Esophagus muscularis mucosa (tissue), 4 donors: ENCODE data around the gene BCL6B.

Source experiments
- CTCF ChIP-seq, 3 experiments: fragments of 200-600 bp in 2 of 3; fragments of 450-650 bp in 1 of 3; sonication (generic) in 2 of 3; IDR thresholded peaks; one replicate each; pipeline ENCODE4 v1.5.1; 2017 to 2019; ENCODE audit warnings: antibody characterized with exemption in 3 of 3, mild to moderate bottlenecking in 2 of 3, moderate library complexity in 1 of 3
- EP300 ChIP-seq: sonication (generic); formaldehyde crosslinking; IDR thresholded peaks from one replicate; pipeline ENCODE4 v1.6.1; 2017; ENCODE audit warnings: antibody characterized with exemption
- POLR2A ChIP-seq: fragments of 450-650 bp; IDR thresholded peaks from one replicate; pipeline ENCODE4 v1.6.1; 2017; ENCODE audit warnings: antibody characterized with exemption, moderate library complexity, mild to moderate bottlenecking, low read depth
- POLR2AphosphoS5 ChIP-seq, 2 donors: sonication (generic); formaldehyde crosslinking; IDR thresholded peaks; one replicate each; pipeline ENCODE4 v1.6.1; 2017; ENCODE audit warnings: antibody characterized with exemption in 2 of 2

GRCh38 chr17:7014261-7014994 is 8.4 kb upstream of the BCL6B start:
- peak; percentile 61 to 91 (median 84) for TF ChIP-seq CTCF (IDR thresholded peaks at IDR 0.05)
- TF ChIP-seq POLR2A = peak; percentile 79
- peak; percentile 94 to 96 for TF ChIP-seq POLR2AphosphoS5 (IDR thresholded peaks at IDR 0.05)
- TF ChIP-seq EP300 = peak; percentile 51
